KOPT-K1 (cell line): ENCODE measurements around the gene PSAT1.
A peak's percentile ranks its signal among the peaks of the same experiment; 100 is the strongest.
"Not testable (repeated sequence)": the region's sequence is repeated elsewhere in the genome, so short reads cannot be mapped to it uniquely, and the experiment has no call there.

Experiments used
- H3K27ac ChIP-seq: fragments of 200-600 bp; sonication (generic); 2 replicates; pipeline ENCODE4 v1.5.1; 2016; ENCODE audit warnings: antibody characterized with exemption, mild to moderate bottlenecking, low read depth, low read length; ENCODE audit not compliant: poor library complexity, severe bottlenecking
- H3K36me3 ChIP-seq: fragments of 200-600 bp; sonication (generic); 2 replicates; pipeline ENCODE4 v1.5.1; 2017; ENCODE audit warnings: antibody characterized with exemption, mild to moderate bottlenecking, low read length, moderate library complexity; ENCODE audit not compliant: insufficient read depth
- H3K9me3 ChIP-seq: fragments of 200-600 bp; sonication (generic); 2 replicates; pipeline ENCODE4 v1.5.1; 2017; ENCODE audit warnings: antibody characterized with exemption, low read length, mild to moderate bottlenecking; ENCODE audit not compliant: insufficient read depth, poor library complexity, severe bottlenecking

Gene PSAT1

DNA sequence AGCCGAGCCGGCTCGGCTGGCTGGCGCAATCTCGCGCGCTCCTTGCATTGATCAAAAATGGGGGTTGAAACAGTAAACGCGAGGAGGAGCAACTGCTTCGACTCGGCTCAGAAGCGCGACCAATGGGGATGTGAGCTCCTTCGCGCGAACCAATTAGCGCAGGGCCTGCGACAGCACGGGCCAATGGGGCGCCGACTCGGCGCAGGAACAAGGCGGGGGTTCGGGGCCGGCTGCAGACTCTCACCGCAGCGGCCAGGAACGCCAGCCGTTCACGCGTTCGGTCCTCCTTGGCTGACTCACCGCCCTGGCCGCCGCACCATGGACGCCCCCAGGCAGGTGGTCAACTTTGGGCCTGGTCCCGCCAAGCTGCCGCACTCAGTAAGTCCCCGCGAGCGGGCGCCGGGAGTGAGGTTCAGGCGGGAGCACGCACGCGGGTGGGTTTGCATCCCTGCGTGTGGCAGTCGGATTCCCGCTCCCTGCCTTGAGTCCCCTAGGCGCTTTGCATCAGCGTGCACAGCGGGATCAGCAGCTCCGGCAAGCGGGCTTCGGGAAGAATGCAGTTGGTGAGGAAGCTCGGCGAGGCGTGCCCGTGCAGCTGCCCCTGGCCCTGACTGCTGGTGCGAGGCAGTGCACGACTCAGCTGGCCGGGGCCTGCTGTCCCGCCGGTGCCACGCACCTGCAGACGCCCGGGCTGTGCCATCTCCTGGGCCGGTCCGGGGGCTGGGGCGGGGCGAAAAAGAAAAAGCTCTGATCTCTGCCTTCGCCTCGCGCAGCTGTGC lies at the start of gene PSAT1:
Gene PSAT1 (plus strand): TSS at position 233 of the 779 bp plus-strand sequence. CDS start 86 bp downstream, at position 319.
- peak within 1 kb of the TSS; percentile 90 for H3K27ac ChIP-seq
- H3K9me3 ChIP-seq: no peaks in the 10 kb centered on the region
- H3K36me3 ChIP-seq: peaks cover 23% of the 10 kb centered on the region

DNA sequence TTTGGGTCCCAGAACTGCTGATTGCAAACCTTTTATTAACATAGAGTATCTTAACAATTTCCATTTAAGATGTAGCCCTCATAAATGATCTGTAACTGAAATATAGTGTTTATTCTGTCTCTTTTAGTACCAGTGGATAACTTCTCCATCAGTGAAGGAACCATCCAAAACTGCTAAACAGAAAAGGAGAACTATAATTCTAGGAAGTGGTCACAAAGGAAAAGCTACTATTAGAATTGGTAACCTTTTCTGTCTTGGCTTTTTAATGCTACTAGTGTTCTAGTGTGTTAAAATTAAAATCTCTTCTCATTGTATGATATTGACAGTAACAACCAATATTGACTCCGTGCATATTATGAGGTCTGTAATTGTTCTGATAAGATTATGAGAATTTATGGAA lies 48.3 kb upstream of the PSAT1 start:
- Histone ChIP-seq H3K9me3 (no peaks in the 10 kb centered on the region), H3K27ac (no peak overlapping the region), H3K36me3 (peaks cover 96% of the 10 kb centered on the region)

DNA sequence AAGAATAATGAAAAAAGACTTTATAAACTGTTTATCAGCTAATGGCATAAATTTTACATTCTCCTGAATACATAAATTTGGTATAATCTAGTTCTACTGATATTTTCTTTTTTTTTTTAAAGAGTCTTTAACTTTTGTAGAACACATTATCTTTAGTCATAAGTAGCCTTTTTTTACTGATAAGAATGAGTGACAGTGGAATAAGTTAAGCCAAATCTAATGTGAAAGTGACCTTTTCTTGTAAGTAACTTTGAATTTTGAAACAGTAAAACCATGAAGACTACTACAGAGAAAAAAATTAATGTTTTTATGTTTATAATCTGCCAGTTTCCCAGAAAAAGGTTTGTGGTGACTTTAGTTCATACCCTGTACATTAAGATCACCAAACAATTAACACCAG lies 47.4 kb upstream of the PSAT1 start:
- Histone ChIP-seq H3K36me3 (peaks cover 96% of the 10 kb centered on the region), H3K27ac (no peak overlapping the region), H3K9me3 (no peaks in the 10 kb centered on the region)

- no peaks in the 10 kb centered on the region for H3K9me3 ChIP-seq
- no peak overlapping the region for H3K27ac ChIP-seq
- H3K36me3 ChIP-seq: peaks cover 97% of the 10 kb centered on the region
These were observed 44.3 kb upstream of the PSAT1 start for GRCh38 chr9:78252616-78253015.

DNA sequence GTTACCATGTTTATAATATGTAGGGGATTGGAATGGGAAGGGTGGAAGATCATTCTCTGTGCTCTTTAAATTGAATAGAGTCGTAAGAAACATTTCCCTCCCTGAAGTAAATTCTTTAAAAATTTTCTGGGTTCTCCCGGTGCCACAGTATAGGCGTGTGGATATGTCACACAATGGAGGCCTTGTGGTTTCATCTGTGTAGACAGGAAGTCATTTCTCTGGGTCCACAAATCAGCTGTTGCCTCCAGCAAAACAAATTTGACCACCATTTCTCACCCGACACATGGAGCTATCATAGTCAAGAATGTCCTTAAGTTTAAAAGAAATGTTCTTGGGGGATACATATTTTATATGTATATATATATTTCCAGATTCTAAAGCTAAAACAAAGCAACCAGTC lies 43.6 kb upstream of the PSAT1 start:
- H3K27ac ChIP-seq: no peak overlapping the region
- peaks cover 97% of the 10 kb centered on the region for H3K36me3 ChIP-seq
- no peaks in the 10 kb centered on the region for H3K9me3 ChIP-seq

DNA sequence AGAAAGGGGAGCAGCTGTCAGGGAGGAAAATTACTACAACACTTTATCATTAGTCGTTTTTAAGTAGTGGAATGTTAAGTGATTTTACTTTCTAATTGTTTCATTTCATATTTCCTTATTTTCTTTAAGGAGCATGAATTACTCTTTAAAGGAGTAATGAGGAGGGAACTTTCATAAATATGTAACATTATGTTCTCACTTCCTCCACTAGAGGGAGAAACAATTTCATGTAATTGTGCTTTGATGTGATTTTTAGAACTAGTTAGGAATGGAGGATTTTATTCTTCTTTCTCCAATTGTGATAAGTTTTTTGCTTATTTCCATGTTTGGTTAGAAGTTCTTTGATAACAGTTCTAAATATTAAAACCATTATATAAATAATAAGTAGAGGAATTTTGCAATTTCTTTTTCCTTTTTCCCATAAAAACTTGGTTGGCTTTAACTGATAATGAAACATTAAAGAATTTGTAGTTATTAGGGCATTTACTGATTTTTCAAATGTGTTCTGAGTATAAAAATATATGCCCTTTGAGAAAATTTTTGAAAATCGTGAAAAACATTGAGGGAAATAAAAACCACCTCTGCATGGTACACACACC lies 35.4 kb upstream of the PSAT1 start:
- Histone ChIP-seq H3K36me3 (peaks cover 78% of the 10 kb centered on the region), H3K9me3 (no peaks in the 10 kb centered on the region), H3K27ac (no peak overlapping the region)

- Histone ChIP-seq H3K36me3 (peaks cover 78% of the 10 kb centered on the region), H3K27ac (no peak overlapping the region), H3K9me3 (no peaks in the 10 kb centered on the region)
These were observed 34.3 kb upstream of the PSAT1 start for GRCh38 chr9:78262655-78263054.

- Histone ChIP-seq H3K9me3 (no peaks in the 10 kb centered on the region), H3K27ac (no peak overlapping the region), H3K36me3 (peaks cover 90% of the 10 kb centered on the region)
These were observed 29.0 kb upstream of the PSAT1 start for GRCh38 chr9:78267889-78268288.

DNA sequence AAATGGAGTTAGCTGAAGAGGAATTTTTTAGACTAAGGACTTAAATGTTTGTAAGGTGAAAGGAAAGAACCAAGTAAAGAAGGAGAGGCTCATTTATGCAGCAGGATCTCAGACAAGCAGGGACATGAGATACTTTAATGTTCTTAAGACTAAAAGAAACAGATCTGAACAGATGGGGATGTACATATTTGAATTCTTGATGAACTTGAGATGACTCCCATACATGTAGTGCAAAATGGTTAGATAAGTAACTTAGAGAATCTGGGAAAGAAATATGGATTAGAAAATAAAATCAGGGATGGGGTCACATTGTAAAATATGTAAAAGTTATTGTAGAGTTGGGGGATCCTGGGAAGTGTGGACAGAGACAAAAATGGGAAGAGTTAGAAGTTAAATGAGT lies 27.1 kb upstream of the PSAT1 start:
- H3K36me3 ChIP-seq: peaks cover 85% of the 10 kb centered on the region

GRCh38 chr9:78272307-78272706 lies 24.6 kb upstream of the PSAT1 start:
- Histone ChIP-seq H3K9me3 (no peaks in the 10 kb centered on the region), H3K36me3 (peaks cover 60% of the 10 kb centered on the region), H3K27ac (no peak overlapping the region)

More for the DNA sequence above, 27.1 kb upstream of the PSAT1 start:
- no peak overlapping the region for H3K27ac ChIP-seq
- no peaks in the 10 kb centered on the region for H3K9me3 ChIP-seq

- Histone ChIP-seq H3K36me3 (peaks cover 46% of the 10 kb centered on the region), H3K9me3 (no peaks in the 10 kb centered on the region), H3K27ac (no peak overlapping the region)
These were observed 23.2 kb upstream of the PSAT1 start for GRCh38 chr9:78273761-78274160.

GRCh38 chr9:78278177-78278777 lies 18.6 kb upstream of the PSAT1 start:
- H3K9me3 ChIP-seq: no peaks in the 10 kb centered on the region
- peaks cover 7% of the 10 kb centered on the region; the same call in 1 of the 2 replicates for H3K36me3 ChIP-seq
- H3K27ac ChIP-seq: no peak overlapping the region

- Histone ChIP-seq H3K9me3 (no peaks in the 10 kb centered on the region), H3K27ac (no peak overlapping the region), H3K36me3 (peaks cover 4% of the 10 kb centered on the region; the same call in 1 of the 2 replicates)
These were observed 18.1 kb upstream of the PSAT1 start for GRCh38 chr9:78278801-78279200.

DNA sequence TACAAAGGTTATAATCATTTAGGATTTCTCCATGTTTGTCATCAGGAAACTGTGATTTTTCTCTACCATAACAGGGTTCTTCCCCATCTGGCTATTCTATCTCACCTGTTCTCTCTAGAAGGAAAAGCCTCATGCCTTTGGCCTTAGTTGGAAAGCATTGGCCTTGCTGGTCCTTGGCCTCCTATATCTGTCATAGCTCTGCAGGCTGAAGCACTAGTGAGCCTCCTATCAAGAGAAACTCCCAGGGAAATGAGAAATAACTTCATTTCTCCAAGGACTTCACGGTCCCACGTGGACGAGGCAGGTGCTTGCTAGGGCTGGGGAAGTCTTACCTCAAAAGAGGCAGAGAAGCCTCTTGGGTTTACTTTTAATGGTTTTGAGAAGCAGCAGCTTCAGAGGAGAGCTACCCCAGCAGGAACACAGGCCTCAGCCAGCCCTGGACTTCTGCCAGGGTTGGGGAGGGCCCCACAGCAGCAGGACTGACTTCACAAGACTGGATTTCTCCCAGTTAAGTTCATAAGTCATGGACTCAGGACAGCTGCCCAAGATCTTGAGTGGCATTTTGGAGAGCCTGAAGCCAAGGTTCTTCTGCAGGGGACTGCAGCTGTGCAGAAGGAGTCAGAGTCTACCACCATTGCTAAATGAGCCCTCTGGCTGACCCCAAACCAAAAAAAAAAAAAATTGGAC lies 15.8 kb upstream of the PSAT1 start:
- Histone ChIP-seq H3K36me3 (no peaks in the 10 kb centered on the region), H3K27ac (no peak overlapping the region), H3K9me3 (no peaks in the 10 kb centered on the region)

DNA sequence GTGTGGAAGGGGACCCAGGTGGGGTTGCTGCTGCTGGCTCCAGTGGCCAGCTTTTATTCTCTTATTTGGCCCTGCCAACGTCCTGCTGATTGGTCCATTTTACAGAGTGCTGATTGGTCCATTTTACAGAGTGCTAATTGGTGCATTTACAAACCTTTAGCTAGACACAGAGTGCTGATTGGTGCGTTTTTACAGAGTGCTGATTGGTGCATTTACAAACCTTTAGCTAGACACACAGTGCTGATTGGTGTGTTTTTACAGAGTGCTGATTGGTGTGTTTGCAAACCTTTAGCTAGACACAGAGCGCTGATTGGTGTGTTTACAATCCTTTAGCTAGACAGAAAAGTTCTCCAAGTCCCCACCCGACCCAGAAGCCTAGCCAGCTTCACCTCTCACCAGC lies 12.7 kb upstream of the PSAT1 start:
- H3K27ac ChIP-seq, H3K36me3 ChIP-seq, H3K9me3 ChIP-seq: not testable (repeated sequence)
